Coronary artery (tissue), 2 donors: ENCODE measurements around the gene CRYAB.
A peak's percentile ranks its signal among the peaks of the same experiment; 100 is the strongest.

ENCODE experiments used
- DNase-seq: peaks from one replicate; pipeline ENCODE4 v3.0.0-alpha.2; 2017; ENCODE audit warnings: low spot score
- H3K27ac ChIP-seq, 2 donors: fragments of 200-600 bp; sonication (generic); one replicate each; pipeline ENCODE4 v1.5.1; 2016 to 2019
- H3K4me3 ChIP-seq: fragments of 200-600 bp; sonication (generic); 2 replicates; pipeline ENCODE4 v1.5.1; 2016; ENCODE audit warnings: mild to moderate bottlenecking, moderate library complexity
- CTCF ChIP-seq: fragments of 200-600 bp; sonication (generic); IDR thresholded peaks from one replicate; pipeline ENCODE4 v1.5.1; 2019; ENCODE audit warnings: antibody characterized with exemption

The CRYAB gene

DNA sequence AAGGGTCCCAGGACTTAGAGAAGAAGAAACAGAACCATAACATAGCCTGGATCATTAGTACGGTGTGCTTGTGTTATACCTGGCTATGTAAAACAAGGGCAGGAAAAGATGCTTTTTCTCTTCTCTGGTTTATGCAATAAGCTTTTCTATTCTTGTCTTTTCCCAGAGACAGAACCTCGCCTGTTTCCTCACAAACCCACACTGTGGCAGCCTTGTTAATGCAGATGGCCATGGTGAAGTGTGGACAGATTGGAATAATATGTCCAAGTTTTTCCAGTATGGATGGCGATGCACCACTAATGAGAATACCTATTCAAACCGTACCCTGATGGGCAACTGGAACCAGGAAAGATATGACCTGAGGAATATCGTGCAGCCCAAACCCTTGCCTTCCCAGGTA, 29.4 kb downstream of the CRYAB start:
- H3K27ac ChIP-seq, result no peak overlapping the region
- DNase-seq, result no peak
- no peak for TF ChIP-seq CTCF
- H3K4me3 ChIP-seq, result no peak overlapping the region

GRCh38 chr11:111879637-111879960, 32.0 kb downstream of the CRYAB start:
- DNase-seq, result no peak
- peak overlapping the region; percentile 82 to 97 for H3K27ac ChIP-seq
- H3K4me3 ChIP-seq, result peak overlapping the region; percentile 80
- no peak for TF ChIP-seq CTCF

DNA sequence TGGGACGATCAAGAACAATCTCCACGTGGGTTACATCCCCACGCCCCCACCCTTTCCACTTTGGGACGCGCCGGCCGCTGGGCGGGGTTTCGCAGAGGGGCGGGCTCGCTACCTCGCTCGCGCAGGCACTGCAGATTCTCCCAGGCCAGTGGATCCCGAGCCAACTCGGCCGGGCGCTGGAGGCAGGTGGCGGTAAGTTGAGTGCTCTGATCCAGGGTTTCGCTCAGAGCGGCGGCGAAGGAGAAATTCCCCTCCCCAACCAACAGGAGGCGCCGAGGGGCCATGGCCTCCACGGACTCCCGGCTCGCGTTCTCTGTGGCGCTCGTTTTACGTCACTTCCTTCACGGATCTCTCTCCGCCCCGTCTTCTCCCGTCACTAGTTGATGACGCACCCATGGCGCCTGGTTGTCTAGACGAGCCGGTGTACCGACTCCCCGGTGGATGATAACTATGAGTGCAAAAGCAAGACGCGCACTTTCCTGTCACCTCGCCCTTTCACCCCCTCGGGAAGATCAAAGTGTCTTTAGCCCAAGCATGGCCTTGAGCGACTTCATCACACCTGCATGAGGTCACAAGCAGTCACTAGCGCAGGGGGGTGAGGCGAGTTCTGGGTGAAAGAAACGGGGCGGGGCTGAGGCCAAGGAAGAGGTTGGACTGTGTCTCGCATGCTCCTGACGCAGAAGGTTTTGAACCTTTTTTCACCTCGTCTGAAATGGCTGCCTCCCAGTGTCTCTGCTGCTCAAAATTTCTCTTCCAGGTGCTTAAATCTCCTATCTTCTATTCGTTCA, 32.5 kb downstream of the CRYAB start, which contains the start of the genes CFAP68 and FDXACB1:
CFAP68 (plus strand) TSS at position 693 of the 788 bp plus-strand sequence; CDS start at position 713, 20 bp downstream.
FDXACB1 (minus strand) TSS at position 317 of the 788 bp plus-strand sequence; CDS start at position 284, 33 bp downstream.
- Histone ChIP-seq H3K27ac (peak within 1 kb of the TSS; percentile 82 to 97), H3K4me3 (peak within 1 kb of the TSS; percentile 80)
- peak; percentile 99 for DNase-seq
- peak; percentile 95 for TF ChIP-seq CTCF

DNA sequence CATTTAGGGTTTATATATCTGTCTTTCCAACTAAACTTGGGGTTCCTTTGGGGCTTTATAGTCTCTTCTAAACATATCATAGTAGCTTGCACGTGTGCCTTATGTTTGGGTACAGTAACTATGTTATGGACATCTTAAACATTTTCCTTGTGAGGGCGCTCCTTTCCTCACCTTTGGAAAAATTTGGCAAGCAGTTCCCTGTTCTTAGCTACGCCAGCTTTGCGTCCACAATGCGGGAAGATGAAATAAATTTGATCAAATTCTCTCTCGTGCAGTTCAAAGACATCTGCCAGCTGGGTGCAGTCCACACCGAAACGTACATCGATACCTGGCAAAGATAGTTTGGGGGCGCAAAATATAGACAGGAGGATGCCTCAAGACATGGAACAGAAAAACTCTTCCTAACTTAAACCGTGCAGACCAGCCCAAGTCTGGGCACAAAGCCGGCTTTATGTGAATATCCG, 33.2 kb downstream of the CRYAB start:
- Histone ChIP-seq H3K4me3 (peak overlapping the region; percentile 80), H3K27ac (peak overlapping the region; percentile 82 to 97)
- no peak for TF ChIP-seq CTCF
- no peak for DNase-seq

GRCh38 chr11:111871693-111872161, 39.8 kb downstream of the CRYAB start:
- peak overlapping the region; percentile 92 to 96 for H3K27ac ChIP-seq
- no peak for TF ChIP-seq CTCF
- DNase-seq, result no peak
- peak overlapping the region; percentile 95 for H3K4me3 ChIP-seq

DNA sequence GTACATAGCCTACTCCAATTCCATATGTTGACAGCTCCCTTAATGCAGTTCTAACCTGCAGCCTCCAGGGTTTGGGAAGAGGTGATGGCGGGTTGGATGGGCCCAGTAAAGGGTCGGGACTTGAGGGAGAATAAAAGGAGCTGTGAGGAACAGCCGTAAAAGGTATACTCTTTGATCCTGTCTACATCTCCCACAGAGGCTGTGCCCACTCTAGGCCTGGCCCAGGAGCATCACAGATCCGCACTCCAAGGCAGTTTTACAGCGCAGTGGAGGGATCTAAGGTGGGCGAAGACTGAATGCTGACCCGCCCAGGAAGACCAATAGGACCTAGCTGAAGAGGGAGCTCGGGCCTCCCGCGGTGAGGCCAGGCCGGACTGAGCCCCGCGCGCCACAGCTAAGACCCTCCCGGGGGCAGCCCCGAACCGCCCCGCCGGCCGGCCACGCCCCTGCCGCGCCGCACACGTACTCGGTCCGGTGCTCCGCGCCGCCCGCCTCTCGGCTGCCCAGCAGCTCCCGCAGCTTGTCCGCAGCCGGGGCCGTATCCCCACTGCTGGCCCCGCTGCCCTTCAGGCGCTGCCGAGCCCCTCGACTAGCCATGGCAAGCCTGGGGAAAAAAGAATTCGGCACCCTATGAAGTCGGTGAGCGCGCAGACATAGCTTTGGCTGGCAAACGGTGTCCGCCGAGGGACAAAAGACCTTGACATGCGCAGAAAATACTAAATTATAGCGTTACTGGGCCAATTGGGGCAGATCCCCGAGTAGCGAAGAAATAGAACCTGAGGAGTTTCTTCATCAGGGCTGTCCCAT, 40.5 kb downstream of the CRYAB start, which contains the start of gene ALG9:
ALG9 (minus strand) TSS at position 696 of the 807 bp plus-strand sequence; CDS start at position 597, 99 bp downstream.
- peak within 1 kb of the TSS; percentile 95 for H3K4me3 ChIP-seq
- no peak for TF ChIP-seq CTCF
- DNase-seq, result peak; percentile 88
- peak within 1 kb of the TSS; percentile 92 to 96 for H3K27ac ChIP-seq
